AG09309 (cell line): ENCODE data around the gene SLCO4A1.

Experiments used
- DNase-seq: peaks from one replicate; pipeline ENCODE4 v3.0.0-alpha.2; 2010; ENCODE audit warnings: low read depth
- H3K4me3 ChIP-seq: 2 replicates; pipeline ENCODE4 v1.5.1; 2011; ENCODE audit warnings: mild to moderate bottlenecking, low read depth, low read length, moderate library complexity; ENCODE audit not compliant: control insufficient read depth
- CTCF ChIP-seq: IDR thresholded peaks from 2 replicates; pipeline ENCODE4 v1.5.1; 2011; ENCODE audit warnings: mild to moderate bottlenecking, low read depth, low read length, inconsistent platforms; ENCODE audit not compliant: insufficient read depth, control insufficient read depth; ENCODE audit errors: missing control alignments

The SLCO4A1 gene

DNA sequence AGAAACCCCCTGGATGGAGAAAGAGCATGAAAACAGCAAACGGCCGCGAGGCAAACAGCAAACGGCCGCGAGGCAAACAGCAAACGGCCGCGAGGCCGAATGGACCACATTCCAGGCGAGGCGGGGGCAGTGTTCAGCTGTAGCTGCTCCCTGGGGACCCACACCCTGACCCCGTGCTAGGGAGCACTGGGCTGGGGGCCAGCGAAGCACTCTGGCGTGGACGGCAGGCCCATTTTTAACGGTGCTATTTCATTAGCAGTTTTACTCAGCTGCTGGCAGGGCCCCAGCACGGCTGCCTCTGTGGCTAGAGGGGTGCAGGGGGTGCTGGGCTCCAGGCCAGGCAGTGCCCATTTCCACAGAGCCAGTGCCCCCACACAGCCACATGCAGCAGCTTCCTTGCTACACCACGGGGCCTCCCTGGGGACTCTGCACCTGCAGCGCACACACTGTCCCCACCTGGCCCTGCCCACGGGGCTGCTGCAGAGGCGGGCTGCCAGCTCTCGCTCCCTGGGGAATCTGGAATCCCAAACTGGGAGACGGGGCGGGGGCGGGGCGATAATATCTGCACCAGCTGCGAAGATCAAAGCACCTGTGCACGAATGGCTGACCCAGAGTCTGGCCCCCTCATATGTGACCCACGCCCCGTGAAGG, 35.6 kb upstream of the SLCO4A1 start:
- no peak for DNase-seq
- TF ChIP-seq CTCF, result no peak
- H3K4me3 ChIP-seq, result no peak overlapping the region

DNA sequence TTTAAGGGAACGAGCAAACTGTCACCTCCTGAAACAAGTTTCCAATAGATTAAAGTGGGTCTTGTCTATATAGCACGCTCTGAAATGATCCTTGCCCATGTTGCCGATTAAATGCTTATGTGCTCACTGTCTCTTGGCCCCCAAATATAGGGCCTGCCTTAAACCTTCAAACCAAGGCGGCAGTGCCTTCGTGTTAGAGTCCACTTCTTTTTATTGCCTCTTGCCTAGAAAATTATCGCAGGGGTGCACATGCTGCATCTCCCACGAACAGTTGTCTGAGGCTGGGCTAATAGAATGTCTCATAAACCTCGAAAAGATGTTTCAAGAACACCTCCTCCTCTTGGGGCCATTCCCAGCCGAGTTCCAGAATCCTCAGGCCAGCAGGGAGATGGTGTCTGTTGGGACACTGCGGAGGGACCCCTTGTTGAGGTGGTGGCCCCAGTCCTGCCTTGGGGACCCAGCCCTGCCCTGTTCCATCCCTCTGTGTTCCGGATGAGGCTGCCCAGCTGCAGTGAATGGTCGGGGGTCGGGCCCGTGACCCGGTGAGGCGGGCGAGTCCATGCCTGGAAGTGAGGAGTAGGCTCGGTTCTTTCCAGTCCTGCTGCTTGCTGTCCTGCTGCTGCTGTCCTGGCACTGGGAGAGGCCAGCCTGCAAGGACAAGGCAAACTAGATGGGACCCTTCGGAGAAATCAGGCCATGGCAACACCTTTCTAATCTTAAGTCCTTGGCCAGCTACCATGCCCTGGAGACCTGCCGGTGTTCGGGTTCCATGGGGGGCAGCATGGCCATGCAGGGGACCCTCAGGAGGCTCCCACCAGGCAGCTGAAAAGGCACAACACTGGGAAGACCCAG, 34.7 kb upstream of the SLCO4A1 start:
- no peak for TF ChIP-seq CTCF
- no peak overlapping the region for H3K4me3 ChIP-seq
- no peak for DNase-seq

DNA sequence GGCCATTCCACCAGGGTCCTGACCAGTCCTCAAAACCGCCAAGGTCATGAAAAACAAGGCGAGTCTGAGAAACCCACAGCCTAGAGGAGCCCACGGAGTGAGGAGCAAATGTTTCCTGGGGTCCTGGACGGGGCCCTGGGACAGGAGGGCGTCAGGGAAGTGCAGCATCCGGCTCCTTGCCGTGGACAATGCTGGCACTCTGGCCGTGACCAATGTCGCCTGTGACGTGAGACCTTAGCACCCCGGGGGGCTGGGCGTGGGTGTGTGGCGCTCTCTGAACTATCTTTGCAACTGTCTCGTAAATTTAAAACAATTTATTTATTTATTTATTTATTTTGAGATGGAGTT, 34.1 kb upstream of the SLCO4A1 start:
- no peak for TF ChIP-seq CTCF
- no peak for DNase-seq
- no peak overlapping the region for H3K4me3 ChIP-seq

- DNase-seq, result no peak
- TF ChIP-seq CTCF, result no peak
- H3K4me3 ChIP-seq, result no peak overlapping the region
Observed at GRCh38 chr20:62609279-62609720, 33.0 kb upstream of the SLCO4A1 start.

DNA sequence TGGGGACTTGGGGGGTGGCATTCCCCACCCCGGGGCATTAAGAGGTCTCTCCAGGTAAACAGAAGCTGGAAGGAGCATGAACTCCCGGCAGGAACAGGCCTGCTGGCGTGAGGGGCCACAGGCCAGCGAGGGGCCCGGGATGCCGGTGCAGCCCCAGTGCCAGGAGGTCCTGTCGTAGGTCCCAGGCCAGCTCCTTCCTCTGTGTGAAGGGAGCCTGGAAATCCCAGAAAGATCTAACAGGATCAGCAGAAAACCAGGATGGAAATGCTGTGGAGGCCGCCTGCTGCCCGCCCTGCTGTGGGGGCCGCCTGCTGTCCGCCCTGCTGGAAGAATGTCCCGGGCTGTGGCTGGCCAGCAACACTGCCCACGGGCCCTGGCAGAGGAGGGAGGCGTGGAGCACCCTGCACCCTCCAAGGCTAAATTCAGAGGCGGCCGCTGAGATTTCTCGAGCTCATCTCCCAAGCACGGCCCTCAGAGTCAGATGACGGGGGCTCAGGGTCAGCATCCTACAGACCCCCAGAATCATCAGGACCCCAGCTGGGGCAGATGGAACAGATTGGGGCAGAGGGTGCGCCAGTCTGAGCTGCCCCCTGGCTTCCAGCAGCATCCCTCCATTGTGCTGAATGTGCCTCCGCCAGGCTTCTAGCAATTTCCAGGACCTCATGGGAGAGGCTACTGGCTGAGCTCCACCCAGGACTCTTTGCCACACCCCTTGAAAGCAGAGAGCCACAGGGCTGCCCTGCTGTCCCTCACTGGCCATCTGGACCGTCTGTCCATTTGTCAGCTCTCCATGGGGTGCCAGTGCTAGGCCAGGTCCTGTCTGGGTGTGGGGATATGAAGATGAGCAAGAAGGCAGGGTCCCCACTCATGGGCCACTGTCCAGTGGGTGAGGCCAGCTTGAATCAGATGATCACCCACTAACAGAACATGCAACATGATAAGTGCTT, 32.2 kb upstream of the SLCO4A1 start:
- DNase-seq, result no peak
- no peak overlapping the region for H3K4me3 ChIP-seq
- TF ChIP-seq CTCF, result no peak

DNA sequence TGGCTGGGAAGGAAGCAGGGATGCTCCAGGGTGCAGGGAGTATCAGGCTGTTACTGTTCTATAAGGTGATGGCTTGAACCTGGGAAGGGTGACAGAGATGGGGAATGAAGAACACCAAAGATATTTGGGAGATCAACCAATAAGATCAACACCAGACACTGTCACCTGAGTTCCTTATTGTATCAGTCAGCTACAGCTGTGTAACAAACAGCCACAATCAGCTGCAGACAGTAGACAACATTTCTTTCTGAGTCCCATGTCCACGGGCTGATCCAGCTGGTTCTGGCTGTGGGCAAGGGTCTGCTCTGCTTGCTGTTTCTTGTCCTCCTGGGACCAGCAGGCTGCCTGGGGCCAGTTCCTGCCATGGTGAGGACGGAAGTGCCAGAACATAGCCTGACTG, 31.3 kb upstream of the SLCO4A1 start:
- TF ChIP-seq CTCF, result no peak

More for the DNA sequence above, 31.3 kb upstream of the SLCO4A1 start:
- no peak overlapping the region for H3K4me3 ChIP-seq
- no peak for DNase-seq
